Cardiac ventricle fibroblast (primary cell): Measurements from ENCODE around the gene TAF11L9. TPM values are rescaled to one million over a fixed set of nuclear protein-coding genes. Genes with fewer than 3 reads are reported as not detected.

Source experiments
- total RNA-seq: library from RNA; depleted of rRNA; stranded (reverse); fragments of >200 nt; gene quantifications from 2 replicates; pipeline ENCODE4 v1.2.3, GENCODE V29; 2015

TAF11L9 gene
- not detected in 2 replicates for total RNA-seq

GRCh38 chr5:17594255-17594654, at the start of gene TAF11L9:
Gene TAF11L9, minus strand, starts transcription at chr5:17594394.

GRCh38 chr5:17634160-17634559, 40.0 kb upstream of the TAF11L9 start, which contains the start of gene TAF11L14:
Gene TAF11L14, plus strand, starts transcription at chr5:17634460.

GRCh38 chr5:17631788-17632187, 37.6 kb upstream of the TAF11L9 start, which contains the start of gene TAF11L13:
Gene TAF11L13, plus strand, starts transcription at chr5:17632088.

GRCh38 chr5:17610092-17610491, 15.9 kb upstream of the TAF11L9 start, which contains the start of gene TAF11L12:
Gene TAF11L12, plus strand, starts transcription at chr5:17610392.

GRCh38 chr5:17603880-17604279, 9.7 kb upstream of the TAF11L9 start, which contains the start of gene TAF11L11:
Gene TAF11L11, plus strand, starts transcription at chr5:17604183.

GRCh38 chr5:17597728-17598127, 3.5 kb upstream of the TAF11L9 start, which contains the start of gene TAF11L10:
Gene TAF11L10, minus strand, starts transcription at chr5:17597828.

GRCh38 chr5:17590860-17591259, 3.3 kb downstream of the TAF11L9 start, which contains the start of gene TAF11L8:
Gene TAF11L8, minus strand, starts transcription at chr5:17590960.

GRCh38 chr5:17585658-17586057, 8.5 kb downstream of the TAF11L9 start, which contains the start of gene TAF11L7:
Gene TAF11L7, minus strand, starts transcription at chr5:17585758.

Other genes starting within 250 kb of the TAF11L9 start
- gene TAF11L2, start 96.2 kb downstream of the TAF11L9 start, total RNA-seq = not detected in 2 replicates
- gene TAF11L3, start 76.0 kb downstream of the TAF11L9 start, total RNA-seq = not detected in 2 replicates
- not detected in 2 replicates for gene TAF11L4, start 72.6 kb downstream of the TAF11L9 start, total RNA-seq
- gene TAF11L5, start 69.2 kb downstream of the TAF11L9 start, total RNA-seq = not detected in 2 replicates
- gene TAF11L6, start 65.7 kb downstream of the TAF11L9 start, total RNA-seq = not detected in 2 replicates
- not detected in 2 replicates for gene TAF11L7, start 8.6 kb downstream of the TAF11L9 start, total RNA-seq
- gene TAF11L8, start 3.4 kb downstream of the TAF11L9 start, total RNA-seq = not detected in 2 replicates
- gene TAF11L10, start 3.4 kb upstream of the TAF11L9 start, total RNA-seq = not detected in 2 replicates
- gene TAF11L11, start 9.8 kb upstream of the TAF11L9 start, total RNA-seq = not detected in 2 replicates
- gene TAF11L12, start 16.0 kb upstream of the TAF11L9 start, total RNA-seq = not detected in 2 replicates
- gene TAF11L13, start 37.7 kb upstream of the TAF11L9 start, total RNA-seq = not detected in 2 replicates
- not detected in 2 replicates for gene TAF11L14, start 40.1 kb upstream of the TAF11L9 start, total RNA-seq